GM19099 (cell line): ENCODE measurements around the gene GSTM2.
"Not testable (repeated sequence)": the region's sequence is repeated elsewhere in the genome, so short reads cannot be mapped to it uniquely, and the experiment has no call there.

Source experiments
- POLR2A ChIP-seq: IDR thresholded peaks from 3 replicates; pipeline ENCODE4 v1.6.1; 2011; ENCODE audit warnings: low read depth; ENCODE audit not compliant: insufficient read length; ENCODE audit errors: extremely low read depth

GSTM2 gene

DNA sequence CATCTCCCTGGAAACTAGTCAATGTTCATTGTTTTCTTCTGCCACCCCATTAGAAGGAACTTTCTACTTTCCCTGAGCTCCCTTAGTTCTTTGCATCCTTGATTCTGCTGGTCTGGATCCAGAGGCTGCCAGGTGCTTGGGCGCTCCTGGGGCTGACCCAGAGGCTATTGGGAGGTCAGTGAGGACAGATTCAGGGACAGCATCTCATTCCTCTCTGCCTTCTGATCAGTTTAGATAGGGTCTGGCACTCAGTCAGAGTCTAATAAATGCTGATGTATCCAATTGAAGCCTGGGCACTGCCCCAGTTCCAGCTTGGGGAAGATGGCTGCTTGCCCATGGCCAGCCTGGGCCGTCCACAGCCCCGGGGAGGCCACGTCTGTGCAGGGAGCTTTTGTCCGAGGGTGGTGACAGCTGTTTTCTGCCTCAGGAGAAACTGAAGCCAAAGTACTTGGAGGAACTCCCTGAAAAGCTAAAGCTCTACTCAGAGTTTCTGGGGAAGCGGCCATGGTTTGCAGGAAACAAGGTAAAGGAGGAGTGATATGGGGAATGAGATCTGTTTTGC lies 22.1 kb downstream of the GSTM2 start:
- no peak for TF ChIP-seq POLR2A

DNA sequence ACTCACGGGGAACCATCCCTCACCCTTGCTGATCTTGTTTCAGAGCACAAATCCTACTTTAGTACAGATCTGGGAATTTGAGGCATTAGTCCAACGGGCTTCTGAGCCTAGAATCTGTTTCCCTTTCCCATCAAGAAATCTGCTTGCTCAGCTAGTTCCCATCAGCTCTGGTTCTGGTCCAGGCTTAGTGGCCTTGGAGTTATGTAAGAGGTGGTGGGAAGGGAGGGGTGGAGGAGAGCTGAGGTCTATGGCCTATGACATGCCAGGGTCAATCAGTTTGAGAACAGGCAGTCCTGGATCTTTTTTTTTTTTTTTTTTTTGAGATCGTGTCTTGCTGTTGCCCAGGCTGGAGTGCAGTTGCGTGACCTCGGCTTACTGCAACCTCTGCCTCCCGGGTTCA lies 23.9 kb downstream of the GSTM2 start:
- TF ChIP-seq POLR2A: no peak

DNA sequence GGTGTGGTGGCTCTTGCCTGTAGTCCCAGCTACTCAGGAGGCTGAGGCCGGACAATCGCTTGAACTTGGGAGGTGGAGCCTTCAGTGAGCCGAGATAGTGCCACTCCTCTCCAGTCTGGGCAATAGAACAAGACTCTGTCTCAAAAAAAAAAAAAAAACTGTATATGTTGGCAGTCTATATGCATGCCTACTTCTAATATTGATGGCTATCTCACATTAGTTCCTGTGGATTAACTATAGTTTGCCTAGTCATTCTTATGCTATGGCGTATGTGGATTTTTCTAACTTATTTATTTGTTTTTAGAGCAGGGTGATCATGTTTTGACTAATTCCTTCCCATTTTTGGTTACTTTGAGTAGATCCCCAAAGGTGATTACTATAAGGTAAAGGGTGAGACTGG lies 29.2 kb downstream of the GSTM2 start:
- TF ChIP-seq POLR2A: no peak

- TF ChIP-seq POLR2A: no peak
Observed at GRCh38 chr1:109704173-109704572, 36.3 kb downstream of the GSTM2 start.

GRCh38 chr1:109705411-109705810 lies 37.6 kb downstream of the GSTM2 start:
- no peak for TF ChIP-seq POLR2A

GRCh38 chr1:109711593-109712320 lies 43.9 kb downstream of the GSTM2 start, which contains the start of gene GSTM5:
Gene GSTM5, plus strand, starts transcription at chr1:109712251. Its CDS starts 62 bp downstream, at chr1:109712313.
- TF ChIP-seq POLR2A: not testable (repeated sequence)

DNA sequence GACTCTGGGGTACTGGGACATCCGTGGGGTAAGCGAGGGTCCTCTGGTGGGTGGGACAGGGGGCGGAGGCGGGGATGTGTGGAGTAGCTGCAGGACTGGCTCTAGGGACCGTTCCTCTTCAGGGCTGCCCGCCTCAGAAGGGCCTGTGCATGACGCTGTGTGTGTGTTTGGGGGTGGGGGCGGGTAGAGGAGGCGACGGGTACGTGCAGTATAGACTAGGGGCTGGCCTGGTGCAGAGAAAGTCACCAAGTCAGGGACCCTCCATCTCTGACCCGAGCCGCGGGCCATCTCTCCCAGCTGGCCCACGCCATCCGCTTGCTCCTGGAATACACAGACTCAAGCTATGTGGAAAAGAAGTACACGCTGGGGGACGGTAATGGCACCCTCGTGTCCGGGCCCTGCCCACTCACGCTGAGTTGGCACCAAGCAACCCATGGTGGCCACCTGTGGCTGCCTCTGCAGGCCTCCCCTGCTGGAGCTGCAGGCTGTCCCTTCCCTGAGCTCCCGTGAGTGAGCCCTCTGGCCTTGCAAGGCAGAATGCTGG lies 44.5 kb downstream of the GSTM2 start:
- no peak for TF ChIP-seq POLR2A

- TF ChIP-seq POLR2A: no peak
Observed at GRCh38 chr1:109713636-109714035, 45.8 kb downstream of the GSTM2 start.

- no peak for TF ChIP-seq POLR2A
Observed at GRCh38 chr1:109714661-109715372, 47.0 kb downstream of the GSTM2 start.

GRCh38 chr1:109716121-109716520 lies 48.3 kb downstream of the GSTM2 start:
- TF ChIP-seq POLR2A: no peak

DNA sequence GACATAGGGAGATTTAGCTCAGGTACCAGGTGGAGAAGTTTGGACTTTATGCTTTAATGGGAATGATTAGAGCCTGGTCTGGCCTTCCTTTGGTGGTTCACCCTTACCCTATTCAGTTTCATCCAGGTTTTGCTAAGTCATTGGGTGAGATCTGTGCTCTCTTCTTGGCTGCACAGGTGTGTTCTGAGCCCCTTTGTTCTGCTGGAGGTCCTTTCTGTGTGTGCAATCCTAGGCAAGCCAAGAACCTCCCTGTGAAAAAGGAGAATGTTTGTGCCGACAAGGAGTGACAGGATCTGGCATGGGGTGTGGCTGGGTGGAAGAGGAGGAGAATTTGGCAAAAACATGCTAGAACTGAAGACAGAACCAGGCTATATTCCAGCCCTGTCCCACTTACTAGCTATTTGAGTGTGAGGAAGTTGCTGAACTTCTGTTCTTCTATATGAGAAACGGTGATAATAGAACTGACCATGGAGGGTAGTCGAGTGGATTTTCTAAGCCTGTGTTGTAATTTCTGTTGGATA lies 48.8 kb downstream of the GSTM2 start:
- TF ChIP-seq POLR2A: no peak

- no peak for TF ChIP-seq POLR2A
Observed at GRCh38 chr1:109717729-109718128, 49.9 kb downstream of the GSTM2 start.

GRCh38 chr1:109718495-109718894 lies 50.6 kb downstream of the GSTM2 start:
- TF ChIP-seq POLR2A: no peak

- TF ChIP-seq POLR2A: no peak
Observed at GRCh38 chr1:109719337-109719837, 51.5 kb downstream of the GSTM2 start.

DNA sequence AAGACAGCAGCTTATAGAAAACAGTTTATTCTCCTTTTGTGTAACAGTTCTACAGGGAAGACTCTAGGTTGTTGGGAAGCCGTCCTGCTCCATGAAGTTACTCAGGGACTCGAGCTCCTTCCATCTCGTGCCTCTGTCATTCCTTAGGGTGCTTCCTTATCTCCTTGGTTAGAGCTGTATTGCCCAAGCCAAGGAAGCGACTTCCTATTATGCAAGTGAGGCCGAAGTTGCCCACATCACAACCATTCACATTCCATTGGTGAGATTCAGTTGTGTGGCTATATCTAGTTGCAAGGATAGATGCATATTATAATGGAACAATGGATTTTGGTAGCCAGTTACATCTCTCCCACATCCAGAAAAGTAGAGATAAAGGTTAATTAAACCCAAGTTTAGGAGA lies 53.2 kb downstream of the GSTM2 start:
- TF ChIP-seq POLR2A: no peak
